ENCODE data around the gene NAV3.

DNA sequence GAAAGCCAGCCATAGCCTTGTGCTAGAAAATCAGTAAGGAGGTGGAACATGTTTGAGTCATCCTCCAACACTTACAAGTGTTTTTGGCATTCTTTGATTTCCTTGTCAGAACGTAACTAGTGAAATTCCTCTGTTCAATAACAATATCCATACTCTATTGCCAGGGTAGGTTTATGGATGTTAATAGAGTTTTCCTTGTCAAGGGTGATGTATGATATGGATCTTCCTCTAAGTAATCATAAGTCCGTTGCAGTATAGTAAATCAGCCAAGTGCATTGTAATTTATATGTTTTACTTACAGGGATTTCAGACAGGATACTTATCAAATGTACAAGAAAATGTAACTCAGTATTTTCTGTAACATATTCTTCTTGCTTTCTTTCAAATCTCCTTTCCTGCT lies 19.4 kb downstream of the NAV3 start:
- TF ChIP-seq, protein P1, sequence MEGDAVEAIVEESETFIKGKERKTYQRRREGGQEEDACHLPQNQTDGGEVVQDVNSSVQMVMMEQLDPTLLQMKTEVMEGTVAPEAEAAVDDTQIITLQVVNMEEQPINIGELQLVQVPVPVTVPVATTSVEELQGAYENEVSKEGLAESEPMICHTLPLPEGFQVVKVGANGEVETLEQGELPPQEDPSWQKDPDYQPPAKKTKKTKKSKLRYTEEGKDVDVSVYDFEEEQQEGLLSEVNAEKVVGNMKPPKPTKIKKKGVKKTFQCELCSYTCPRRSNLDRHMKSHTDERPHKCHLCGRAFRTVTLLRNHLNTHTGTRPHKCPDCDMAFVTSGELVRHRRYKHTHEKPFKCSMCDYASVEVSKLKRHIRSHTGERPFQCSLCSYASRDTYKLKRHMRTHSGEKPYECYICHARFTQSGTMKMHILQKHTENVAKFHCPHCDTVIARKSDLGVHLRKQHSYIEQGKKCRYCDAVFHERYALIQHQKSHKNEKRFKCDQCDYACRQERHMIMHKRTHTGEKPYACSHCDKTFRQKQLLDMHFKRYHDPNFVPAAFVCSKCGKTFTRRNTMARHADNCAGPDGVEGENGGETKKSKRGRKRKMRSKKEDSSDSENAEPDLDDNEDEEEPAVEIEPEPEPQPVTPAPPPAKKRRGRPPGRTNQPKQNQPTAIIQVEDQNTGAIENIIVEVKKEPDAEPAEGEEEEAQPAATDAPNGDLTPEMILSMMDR (conservative IDR thresholded peaks at IDR 0.05; ENCODE audit: low read depth in 2 of 2), result no peak
- TF ChIP-seq EZH2phosphoT487 (IDR thresholded peaks at IDR 0.05; ENCODE audit: unreplicated experiment) (no peak), EZH2 (IDR thresholded peaks at IDR 0.05; ENCODE audit: low read depth, unreplicated experiment) (no peak)
- TF ChIP-seq, protein P2, sequence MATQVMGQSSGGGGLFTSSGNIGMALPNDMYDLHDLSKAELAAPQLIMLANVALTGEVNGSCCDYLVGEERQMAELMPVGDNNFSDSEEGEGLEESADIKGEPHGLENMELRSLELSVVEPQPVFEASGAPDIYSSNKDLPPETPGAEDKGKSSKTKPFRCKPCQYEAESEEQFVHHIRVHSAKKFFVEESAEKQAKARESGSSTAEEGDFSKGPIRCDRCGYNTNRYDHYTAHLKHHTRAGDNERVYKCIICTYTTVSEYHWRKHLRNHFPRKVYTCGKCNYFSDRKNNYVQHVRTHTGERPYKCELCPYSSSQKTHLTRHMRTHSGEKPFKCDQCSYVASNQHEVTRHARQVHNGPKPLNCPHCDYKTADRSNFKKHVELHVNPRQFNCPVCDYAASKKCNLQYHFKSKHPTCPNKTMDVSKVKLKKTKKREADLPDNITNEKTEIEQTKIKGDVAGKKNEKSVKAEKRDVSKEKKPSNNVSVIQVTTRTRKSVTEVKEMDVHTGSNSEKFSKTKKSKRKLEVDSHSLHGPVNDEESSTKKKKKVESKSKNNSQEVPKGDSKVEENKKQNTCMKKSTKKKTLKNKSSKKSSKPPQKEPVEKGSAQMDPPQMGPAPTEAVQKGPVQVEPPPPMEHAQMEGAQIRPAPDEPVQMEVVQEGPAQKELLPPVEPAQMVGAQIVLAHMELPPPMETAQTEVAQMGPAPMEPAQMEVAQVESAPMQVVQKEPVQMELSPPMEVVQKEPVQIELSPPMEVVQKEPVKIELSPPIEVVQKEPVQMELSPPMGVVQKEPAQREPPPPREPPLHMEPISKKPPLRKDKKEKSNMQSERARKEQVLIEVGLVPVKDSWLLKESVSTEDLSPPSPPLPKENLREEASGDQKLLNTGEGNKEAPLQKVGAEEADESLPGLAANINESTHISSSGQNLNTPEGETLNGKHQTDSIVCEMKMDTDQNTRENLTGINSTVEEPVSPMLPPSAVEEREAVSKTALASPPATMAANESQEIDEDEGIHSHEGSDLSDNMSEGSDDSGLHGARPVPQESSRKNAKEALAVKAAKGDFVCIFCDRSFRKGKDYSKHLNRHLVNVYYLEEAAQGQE (IDR thresholded peaks at IDR 0.05; ENCODE audit: unreplicated experiment), result no peak
